GM21423 (cell line): ENCODE results near the gene FBXO17.
"Not testable (repeated sequence)": the region's sequence is repeated elsewhere in the genome, so short reads cannot be mapped to it uniquely, and the experiment has no call there.

Experiments used
- ATAC-seq: cut with Tn5 transposase; IDR thresholded peaks from one replicate; pipeline ENCODE4 v1.9.1; 2021; ENCODE audit warnings: mild to moderate bottlenecking, moderate library complexity; ENCODE audit not compliant: unreplicated experiment

FBXO17 gene

DNA sequence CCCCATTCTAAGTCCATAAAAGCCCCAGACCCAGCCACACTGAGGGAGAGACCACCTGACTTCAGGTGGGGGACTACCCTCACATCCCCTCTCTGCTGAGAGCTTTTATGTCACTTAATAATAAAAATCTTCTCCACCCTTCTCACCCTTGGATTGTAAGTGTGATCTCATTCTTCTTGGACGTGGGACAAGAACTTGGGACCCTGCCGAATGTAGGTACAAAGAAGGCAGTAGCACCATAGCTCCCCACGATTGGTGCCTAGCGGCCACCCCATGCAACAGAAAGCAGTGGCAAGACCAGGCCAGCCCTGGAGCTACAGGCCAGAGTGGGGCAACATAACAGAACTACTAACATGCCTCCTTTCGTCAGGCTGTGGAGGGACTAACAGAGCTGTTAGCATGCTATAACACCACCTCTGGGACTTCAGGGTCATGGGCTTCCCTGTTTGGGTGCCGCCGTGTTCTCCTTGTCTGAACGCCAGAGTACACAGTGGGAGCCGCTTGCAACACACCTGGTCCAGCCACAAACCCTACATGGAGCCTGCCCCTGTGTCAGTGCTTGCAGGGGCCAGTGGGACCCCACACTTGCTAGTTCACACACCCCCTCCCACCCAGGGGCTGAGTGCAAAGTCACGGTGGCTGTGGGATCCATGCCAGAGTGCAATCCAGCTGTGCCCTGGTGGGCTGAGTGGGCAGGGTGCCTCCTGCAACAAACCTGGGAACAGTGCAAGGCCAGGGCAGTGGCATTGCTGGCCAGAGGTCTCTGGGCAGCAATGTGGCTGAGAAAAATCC is 5.2 kb upstream of the FBXO17 start:
- no peak for ATAC-seq

DNA sequence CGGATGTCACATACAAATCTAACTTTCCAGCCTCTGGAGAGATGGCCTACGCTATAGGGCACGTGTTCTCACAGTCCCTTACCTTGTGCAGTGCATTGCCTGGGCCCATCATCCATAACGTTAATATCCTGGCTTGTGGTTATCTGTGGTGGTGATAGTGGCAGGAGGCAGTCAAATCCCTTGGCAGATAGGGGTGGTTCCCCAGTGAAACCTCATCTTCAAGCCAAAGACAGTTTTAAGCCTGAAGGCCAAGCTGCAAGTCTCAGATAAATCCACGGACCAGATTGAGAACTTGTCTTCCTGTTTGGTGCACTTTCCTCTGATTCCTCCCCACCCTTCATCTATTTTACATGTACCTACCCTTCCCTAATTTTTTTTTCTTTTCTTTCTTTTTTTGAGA is 4.3 kb upstream of the FBXO17 start:
- no peak for ATAC-seq

DNA sequence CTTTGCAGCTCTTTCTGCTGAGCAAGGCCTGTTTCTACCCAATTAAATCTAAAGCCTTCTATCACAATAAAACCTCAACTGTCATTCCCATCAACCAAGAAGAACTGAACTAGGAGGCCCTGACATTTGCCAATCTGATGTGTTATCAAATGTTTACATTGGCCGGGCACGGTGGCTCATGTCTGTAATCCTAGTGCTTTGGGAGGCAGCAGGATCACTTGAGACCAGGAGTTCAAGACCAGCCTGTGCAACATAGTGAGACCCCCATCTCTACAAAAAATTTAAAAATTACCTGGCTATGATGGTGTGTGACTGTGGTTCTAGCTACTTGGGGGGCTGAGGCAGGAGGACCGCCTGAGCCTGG is 2.8 kb upstream of the FBXO17 start:
- no peak for ATAC-seq

DNA sequence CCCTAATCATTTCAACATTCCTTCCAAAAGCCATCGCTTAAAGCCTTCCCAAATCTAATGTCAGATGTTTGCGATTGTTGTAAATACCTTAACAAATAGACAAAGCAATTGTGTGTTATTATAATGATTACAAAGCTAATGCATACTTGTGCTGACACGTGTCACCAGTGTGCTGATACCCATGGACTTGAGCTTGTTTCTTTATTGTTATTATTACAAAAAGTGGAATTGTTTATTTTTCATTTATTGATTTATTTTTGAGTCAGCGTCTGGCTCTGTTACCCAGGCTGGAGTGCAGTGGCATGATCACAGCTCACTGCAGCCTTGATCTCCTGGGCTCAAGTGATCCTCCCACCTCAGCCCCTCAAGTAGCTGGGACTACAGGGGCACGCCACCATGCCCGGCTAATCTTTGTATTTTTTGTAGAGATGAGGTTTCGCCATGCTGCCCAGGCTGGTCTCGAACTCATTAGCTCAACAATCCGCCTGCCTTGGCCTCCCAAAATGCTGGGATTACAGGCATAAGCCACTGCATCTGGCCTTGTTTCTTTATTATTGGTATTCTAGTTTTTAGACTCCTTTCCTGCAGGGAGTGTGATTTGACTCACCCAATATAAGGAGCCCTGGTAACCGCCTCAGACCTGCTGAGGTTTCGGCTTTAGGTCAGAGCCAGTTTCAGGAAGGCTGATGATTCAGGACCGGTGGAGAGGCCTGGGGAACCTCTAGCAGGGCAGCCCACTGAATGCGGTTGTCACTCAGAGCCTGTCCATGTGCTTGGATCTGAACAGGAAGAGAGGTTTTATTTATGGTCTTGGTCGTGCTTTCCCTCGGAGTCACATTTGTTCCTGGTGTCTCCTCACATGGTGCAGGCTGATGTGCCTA is 2.1 kb upstream of the FBXO17 start:
- ATAC-seq = peak; percentile 72

DNA sequence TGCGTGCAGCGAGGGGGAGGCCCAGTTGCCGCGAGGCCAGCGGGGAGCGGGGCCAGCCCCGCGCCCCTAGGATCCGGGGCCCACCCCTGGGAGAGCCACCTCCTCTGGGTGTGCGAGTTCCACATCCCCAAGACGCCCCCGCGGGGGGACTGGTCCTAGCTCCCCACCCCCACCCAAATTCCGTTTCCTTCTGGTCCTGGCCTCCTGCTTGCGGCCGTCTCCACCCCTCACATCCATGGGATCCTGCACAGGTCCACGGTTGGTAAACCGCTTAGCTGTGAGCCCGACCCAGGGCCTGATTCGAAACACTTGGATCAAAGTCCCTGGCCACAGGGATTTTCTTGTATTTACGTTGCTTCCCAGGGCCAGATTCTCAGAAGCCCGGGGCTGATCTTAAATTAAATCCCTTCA is 324 bp upstream of the FBXO17 start:
- no peak for ATAC-seq

DNA sequence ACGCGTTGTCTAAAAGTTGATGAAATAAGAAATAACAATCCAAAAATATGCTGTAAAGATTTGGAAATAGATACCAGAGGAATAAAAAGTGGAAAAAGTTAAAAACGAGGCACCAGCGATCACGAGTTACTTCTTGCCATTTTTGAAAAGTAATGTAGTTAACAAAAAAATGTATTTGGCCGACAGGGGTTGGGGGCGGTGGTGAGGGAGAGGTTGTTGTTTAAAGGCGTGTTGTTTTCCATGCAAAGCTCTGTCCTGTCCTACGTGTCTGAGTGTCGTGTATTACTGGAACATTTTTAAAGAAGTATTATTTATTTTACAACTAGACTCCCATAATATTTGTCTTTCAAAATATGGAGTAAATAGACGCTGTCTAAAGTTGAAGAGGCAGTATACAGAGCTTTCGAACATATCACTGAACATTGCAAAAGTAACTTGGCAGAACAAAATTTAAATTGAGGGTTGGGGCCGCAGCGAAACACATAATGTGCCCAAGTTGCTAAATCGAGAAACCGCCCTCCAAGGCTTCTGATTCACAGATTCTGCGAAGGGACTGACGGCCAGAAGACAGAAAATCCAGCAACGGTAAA is 823 bp downstream of the FBXO17 start:
- ATAC-seq = no peak

DNA sequence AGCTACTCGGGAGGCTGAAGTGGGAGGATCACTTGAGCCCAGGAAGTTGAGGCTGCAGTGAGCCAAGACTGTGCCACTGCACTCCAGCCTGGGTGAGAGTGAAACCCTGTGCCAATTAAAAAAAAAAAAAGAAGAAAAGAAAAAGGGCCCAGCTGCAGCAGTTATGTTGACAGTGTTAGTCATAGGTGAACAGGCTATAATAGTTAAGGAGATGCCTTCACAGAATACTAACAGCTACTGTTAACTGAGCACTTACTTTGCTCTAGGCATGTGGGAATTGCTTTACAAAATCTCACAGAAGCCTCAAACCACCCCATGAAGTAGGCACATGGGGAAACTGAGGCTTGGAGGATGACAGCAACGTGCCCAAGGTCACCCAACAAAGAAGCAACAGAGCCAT is 3.9 kb downstream of the FBXO17 start:
- no peak for ATAC-seq

DNA sequence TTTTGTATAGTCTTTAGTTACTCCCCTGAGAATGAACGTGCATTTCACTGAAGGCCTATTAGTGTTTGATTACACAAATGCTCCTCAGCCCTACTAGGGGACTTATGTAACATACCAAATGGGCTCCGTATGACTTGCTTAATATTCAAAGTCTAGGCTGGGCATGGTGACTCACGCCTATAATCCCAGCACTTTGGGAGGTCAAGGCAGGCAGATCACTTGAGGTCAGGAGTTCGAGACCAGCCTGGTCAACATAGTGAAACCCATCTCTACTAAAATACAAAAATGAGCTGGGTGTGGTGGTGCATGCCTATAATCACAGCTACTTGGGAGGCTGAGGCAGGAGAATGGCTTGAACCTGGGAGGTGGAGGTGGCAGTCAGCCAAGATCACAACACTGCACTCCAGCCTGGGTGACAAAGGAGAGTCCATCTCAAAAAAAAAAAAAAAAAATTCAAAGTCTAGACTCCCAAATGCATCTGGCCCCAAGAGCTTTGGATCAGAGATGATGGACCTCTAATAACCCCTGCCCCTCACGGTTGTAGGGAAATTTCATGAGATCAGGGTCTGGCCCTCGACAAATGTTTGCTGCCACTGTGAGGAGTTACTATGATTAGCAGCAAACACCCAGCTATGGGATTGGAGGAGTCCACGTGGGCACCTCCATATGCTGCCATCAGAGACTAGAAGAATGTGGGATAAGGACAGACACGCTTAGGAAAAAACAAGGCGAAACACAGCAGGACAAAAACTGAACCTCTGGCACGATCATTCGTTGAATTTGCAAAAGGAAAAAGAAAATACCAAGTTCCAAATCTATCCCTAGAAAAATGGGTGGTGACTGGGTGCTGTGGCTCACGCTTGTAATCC is 4.6 kb downstream of the FBXO17 start:
- ATAC-seq = no peak

DNA sequence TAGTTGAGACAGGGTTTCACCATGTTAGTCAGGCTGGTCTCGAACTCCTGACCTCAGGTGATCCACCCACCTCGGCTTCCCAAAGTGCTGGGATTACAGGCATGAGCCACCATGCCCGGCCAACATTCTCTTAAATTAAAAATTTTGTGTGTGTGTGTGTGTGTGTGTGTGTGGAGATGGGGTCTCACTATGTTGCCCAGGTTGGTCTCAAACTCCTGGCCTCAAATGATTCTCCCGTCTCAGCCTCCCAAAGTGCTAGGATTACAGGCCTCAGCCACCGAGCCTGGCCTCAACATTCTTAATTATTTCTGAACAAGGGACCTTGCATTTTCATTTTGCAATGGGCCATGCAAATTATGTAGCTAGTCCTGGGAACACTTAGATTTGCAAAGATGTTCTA is 9.4 kb downstream of the FBXO17 start:
- ATAC-seq = not testable (repeated sequence)

DNA sequence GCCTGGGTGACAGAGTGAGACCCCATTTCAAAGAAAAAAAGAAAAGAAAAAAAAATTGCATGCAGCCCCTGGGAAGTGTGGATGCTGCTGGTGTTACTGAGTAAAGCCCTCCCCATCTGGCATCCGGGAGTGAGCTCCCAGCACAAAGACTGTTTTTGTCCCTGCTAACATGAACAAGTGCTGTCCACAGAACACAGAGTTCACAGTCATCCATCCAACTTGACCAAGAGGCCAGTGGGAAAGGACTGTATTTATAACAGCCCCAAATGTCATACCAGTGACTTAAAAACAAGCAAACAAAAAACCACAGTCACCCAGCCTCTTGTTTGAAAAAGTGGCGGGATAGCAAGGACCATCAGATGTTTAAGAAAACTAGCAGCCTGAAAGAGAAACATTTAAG is 10.8 kb downstream of the FBXO17 start:
- no peak for ATAC-seq

DNA sequence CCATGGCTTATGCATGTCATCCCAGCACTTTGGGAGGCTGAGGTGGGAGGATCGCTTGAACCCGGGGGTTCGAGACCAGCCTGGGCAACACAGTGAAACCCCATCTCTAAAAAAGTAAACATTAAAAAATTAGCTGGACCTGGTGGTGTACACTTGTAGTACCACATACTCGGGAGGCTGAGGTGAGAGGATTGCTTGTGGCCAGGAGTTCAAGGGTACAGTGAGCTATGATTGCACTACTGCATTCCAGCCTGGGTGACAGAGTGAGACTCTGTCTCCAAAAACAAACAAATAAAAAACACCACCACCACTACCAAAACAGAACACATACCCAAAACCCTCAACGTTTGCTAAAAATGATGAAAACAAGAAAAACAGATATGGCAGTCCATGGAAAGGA is 15.9 kb downstream of the FBXO17 start:
- no peak for ATAC-seq

DNA sequence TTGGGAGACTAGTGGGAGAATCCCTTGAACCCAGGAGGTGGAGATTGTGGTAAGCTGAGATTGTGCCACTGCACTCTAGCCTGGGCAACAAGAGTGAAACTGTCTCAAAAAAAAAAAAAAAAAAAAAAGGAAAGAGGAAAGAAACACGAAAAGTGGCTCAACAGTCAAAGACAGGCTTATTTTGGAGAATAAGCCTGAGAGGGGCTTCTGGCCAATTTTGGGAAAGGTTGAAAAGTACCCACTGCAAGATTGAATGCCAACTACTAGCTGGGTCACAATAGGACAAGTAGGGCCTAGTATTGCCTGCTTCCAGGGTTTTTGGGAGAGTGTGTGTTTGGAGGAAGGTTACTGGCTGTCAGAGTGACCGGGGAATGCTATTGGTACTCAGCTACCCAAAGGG is 17.2 kb downstream of the FBXO17 start:
- ATAC-seq = no peak

DNA sequence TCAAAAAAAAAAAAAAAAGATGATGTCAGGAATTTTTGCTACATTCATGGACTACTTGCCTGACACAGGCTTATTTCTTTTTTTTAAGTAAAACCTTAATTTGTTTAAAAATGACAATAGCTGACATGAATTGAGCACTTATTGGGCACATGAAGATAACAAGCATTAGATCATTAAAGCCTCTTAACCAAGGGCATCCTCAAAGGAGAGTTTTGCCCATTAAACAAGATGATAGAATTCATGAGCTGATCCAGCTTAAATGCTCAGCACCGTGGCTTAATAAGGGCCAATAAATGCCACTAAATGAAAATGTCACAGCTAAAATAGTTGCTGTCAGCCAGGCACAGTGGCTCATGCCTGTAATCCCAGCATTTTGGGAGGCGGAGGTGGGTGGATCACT is 19.3 kb downstream of the FBXO17 start:
- no peak for ATAC-seq

DNA sequence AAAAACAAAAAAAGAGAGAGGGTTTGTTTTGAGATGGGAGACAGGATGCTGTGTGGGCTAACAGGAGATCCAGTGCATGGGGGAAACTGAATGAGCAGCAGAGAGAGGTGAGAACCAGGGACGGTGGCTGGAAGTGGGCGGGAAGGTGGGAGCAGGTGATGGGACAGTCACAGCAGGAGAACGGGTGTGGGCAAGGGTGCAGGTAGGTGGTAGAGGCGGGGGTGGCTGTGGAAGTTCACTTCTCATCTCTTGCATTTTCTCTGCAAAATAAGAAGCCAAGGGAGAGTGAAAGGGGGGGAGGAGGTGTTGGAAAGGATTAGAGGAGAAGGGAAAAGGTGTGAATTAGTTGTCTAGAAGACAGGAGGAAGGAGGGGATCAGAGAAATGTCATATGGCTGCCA is 21.9 kb downstream of the FBXO17 start:
- no peak for ATAC-seq

DNA sequence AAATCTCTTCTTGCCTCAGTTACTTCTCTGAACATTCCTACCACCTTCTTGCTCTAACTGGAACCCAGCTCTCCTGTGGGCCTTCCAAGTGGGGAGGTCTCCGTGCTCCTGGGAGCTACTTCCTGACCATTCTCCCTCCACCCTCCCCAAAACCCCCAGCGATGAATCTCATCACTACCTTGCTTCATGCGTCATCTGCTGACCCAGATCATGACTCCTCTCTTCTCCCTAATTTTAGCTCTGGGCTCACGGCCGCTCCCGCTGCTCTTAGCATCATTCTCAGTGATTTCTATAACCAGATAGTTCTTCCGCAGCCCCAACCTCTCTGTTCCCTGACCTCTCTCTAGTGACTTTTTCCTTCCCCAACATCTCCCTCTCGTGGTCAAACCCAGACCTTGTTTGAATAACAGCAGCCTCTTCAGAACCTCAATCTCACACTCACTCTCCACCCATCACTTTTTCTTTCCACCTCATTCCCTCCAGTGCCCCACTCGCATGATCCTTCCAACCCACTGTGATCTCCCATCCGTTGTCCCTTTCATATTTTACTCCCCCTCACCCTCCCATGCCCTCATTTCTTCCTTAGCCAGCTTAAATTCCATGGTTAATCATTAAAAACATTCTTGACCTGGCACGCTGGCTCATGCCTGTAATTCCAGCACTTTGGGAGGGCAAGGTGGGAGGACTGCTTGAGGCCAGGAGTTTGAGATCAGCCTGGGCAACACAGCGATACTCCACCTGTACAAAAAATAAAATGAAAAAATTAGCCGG is 23.0 kb downstream of the FBXO17 start:
- ATAC-seq = no peak

DNA sequence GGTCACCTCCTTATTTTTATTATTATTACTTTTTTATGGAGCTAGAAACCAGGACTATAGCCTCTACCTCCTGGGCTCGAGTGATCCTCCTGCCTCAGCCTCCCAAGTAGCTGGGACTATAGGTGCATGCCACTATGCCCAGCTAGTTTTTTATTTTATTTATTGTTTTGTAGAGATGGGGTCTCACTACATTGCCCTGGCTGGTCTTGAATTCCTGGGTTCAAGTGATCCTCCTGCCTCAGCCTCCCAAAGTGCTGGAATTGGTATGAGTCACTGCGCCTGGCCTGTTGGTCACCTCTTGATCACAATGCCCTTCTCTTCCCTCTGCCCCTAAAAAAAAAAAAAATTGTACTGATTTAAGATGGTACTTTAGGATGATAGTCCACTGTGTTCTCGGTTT is 24.4 kb downstream of the FBXO17 start:
- ATAC-seq = no peak

DNA sequence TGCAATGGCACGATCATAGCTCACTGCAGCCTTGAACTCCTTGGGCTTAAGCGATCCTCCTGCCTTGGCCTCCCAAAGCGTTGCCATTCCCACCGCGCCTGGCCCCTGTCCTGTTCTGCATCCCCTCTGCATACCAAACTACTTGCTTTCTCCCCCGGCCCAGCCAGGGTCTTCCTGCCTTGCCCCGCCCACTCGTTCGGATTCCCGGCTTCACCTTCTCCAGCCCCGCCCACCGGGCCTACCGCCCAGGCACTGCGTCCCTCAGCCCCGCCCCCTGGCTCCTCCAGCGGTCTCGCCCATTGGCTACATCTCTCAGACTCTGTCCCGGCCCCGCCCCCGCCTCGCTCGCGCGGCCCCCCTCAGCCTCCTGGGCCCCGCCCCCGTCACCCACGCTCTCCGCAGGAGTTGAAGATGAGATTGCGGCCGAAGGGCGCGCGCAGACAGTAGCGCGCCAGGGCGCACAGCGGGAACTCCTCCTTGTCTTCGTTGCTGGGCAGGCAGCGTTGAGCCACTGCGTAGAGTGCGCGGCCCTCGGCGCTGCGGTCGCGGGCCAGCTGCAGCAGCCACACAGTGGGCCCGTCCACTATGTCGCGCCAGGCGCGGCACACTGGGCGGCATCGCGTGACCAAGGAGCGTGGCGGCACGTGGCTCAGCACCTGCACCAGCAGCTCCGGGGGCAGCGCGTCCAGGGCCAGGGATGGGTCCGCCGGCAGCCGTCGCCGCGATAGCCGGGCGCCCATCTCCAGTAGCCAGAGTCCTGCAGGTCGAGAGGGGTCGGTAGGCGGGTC is 25.8 kb downstream of the FBXO17 start:
- ATAC-seq = no peak

DNA sequence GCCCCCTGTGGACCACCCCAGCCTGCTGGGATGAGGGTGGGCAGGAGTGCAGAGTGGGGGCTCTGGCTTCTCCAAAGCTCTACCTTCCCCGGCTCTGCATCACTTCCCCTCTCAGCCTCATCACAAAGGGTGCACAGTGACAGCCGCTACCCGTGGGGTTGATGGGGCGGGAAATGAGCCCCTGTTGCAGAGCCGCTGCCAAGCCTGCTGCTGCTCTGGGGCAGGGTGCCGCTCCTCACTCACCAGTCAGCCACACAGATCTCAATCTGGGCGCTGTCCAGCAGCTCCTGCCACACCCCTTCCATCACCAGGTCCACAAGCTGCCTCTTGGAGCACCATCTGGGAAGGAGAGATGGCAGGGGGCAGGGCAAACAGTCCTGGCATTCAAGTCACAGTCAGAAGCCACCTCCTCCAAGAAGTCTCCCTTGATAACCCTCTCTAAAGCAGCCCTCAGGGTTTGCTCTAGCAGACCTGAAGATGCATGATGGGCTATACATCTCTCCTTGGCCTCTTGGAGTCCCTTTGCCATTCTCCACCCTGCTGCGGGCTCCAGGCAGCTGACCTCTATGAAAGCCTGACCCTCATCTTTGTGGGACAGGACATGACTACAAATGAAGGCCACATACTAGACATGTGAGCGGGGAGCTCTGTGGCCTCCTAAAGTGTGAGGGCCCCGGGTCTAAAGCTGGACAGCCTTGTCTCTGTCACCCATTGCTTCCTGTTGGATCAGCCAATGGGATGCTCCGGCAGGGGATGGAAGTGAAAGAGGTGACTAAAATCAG is 29.1 kb downstream of the FBXO17 start:
- ATAC-seq = no peak
